T1000 (cell line): ENCODE data around the gene JAZF1.

Experiments
- DNase-seq: peaks from one replicate; lab custom pipeline; 2025; ENCODE audit warnings: mixed read lengths; lab: John Stamatoyannopoulos, UW

JAZF1 gene

DNA sequence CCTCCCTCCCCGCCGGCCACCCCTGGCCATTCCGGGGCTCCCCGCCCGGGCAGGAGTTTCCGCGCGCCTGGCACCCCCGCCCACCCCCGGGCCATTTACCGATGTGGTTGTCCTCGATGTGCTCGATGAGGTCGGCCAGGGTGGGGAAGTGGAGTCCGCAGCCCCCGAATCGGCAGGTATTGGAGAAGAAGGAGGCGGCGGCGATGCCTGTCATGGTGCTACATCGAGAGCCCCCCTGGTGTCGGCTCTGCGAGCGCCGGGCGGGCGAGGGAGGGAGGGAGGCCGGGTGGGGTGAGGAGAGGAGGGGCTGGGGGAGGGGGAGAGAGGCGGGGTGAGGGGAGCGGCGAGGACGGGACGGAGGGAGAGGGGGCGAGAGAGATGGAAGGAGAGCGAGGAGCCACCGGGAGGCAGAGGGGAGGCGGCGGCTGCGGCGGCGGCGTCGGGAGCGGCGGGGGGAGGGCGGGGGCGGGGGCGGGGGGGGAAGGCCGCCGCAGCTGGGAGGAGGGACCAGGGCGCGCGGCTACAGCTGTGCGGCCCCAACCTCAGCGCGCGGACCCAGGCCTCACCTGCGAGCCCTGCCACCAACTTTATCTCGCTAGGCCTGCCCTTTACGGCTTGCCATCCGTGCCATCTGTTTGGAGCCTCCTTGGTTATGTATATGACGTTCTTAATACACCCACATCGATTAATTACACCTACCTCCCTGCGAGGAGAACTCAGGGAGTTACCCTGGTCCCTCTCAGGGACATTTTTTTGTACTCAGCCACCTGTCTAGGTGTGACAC lies at the start of gene JAZF1:
Gene JAZF1, minus strand, starts transcription at position 432 of the 784 bp plus-strand sequence.
- peak; percentile 12 for DNase-seq

DNA sequence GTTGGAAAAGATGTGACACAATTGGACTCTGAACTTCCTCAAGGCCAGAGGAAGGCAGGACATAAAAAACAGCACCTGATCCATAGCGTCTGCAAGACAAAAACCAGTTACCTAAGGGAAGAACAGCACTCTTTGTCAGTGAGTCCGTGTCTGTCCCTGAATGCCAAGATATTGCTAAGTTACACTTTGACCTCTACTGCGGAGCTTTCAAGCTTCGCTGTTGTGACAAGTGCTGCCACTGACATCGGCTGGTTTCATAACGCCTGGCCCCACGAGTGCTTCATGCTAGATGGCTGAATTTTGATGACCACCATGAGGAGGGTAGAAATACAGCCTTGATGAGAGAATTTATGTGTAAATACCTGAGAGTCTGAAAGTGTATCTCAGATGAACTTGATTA lies 49.7 kb upstream of the JAZF1 start:
- no peak for DNase-seq

- DNase-seq, result no peak
Observed at GRCh38 chr7:28228396-28228795, 47.8 kb upstream of the JAZF1 start.

DNA sequence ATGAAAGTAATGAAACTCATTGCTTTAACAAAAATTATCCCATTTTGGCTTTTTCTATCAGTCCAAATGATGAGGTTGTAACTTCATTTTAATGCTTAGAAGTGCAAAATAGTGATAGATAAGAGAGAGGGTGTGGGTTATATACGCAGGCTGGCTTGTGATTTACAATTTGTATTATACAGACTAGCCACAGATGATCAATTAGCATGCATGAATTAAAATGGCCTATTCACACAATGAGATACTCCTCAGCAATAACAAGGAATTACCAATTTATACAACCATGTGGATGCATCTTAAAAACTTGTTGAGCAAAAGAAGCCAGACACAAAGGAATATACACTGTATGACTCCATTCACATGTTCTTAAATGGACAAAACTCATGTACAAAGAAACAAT lies 45.4 kb upstream of the JAZF1 start:
- DNase-seq, result no peak

- no peak for DNase-seq
Observed at GRCh38 chr7:28225576-28225975, 45.0 kb upstream of the JAZF1 start.

DNA sequence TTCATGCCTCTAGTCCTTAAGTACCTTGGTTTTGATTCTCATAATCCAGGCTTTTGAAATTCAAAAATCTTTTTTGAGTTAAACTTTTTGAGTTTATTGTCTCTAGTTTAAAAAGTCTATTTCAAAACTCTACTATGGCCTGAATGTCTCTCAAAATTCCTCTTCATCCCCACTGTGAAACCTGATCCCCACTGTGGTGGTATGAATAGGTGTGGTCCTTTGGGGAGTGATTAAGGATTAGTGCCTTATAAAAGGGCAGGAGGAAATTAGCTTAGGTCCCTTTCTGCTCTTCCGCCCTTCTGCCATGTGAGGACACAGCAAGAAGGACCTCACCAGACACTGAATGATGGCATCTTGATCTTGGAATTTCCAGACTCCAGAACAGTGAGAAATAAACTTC lies 44.1 kb upstream of the JAZF1 start:
- DNase-seq, result no peak

- DNase-seq, result no peak
Observed at GRCh38 chr7:28224172-28224571, 43.6 kb upstream of the JAZF1 start.

DNA sequence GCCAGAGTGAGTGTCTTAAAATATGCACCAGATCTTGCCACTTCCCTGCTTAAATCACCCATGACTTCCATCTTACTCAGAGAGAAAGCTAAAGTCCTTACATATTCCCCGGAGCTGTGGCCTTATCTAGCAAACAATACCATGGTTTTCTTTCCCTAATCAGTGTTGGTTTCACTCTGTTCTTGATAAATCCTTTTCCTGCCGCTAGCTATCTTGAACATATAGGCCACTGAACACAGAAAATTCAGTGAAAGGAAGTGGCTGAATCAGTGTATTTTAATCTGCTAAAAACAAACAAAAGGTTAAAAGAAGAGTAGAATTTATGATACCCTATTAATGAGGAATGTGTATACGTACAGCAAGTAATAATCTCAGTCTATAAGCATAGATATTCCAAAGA lies 42.0 kb upstream of the JAZF1 start:
- DNase-seq, result no peak

DNA sequence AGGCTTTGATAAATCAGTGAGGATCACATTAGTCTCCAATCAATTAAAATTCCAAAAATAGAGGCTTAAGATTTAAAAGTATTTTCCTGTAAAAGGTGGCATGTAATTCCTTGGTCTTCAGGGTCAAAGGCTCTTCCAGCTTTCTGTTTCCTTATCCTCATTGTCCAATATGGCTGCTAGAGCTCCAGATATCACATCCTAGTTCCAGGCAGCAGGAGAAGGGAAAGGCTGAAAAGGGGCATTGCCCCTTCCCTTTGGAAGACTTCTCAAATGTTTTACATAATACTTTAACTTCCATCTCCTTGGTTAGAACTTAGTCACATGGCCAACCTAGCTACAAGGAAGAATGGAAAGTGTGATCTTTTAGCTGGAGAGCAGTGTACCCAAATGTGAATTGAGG lies 39.2 kb upstream of the JAZF1 start:
- no peak for DNase-seq

- no peak for DNase-seq
Observed at GRCh38 chr7:28217143-28217542, 36.5 kb upstream of the JAZF1 start.

GRCh38 chr7:28211006-28211405 lies 30.4 kb upstream of the JAZF1 start:
- no peak for DNase-seq

- no peak for DNase-seq
Observed at GRCh38 chr7:28208506-28208905, 27.9 kb upstream of the JAZF1 start.

DNA sequence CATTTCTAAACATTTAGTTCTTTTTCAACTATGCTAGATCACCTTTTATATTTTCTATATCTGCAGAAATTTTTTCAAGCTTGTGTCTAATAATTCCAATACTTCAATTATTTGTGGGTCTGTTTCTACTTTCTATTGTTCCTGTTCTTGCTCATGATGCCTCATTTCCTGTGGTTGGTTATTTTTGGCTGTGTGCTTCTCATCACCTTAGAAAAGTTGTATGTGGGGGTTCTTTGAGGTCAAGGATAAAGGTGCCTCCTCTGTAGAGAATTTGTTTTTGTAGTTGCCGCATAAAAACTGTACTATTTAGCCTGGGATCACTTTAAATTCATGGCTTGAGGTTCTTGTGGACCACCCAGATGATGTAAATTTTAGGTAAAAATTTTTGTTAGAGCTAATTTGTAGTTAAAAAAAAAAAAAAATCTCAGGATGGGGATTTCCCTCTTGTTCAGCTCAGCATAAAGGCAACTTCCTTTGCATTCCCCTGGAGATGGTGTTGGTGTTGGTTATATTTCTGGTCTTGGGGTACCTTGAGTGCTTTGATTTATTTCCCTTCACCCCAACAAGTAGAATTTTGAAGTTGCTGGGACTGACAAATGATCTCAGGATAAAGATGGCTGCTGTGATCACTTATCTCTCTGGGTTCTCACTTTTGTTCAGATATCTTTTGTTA lies 27.0 kb upstream of the JAZF1 start:
- DNase-seq, result no peak

DNA sequence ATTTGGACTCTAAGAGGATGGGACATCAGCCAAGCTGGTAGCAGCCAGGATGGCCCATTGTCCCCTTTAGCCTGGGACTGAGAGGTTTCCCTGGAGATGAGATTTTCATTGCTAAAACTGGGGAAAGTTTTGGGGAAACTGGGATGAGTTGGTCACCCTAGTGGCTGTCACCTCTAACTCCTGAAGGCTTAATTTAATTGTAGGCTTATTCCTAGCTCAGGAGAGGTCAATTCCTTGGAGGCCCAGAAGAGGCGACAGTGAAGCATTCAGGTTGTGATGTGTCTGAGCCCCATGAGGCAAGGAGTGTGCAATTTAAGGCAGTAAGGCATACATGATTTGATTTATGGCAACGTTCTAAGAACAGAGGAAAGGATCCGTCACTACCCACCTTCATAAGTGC lies 24.9 kb upstream of the JAZF1 start:
- DNase-seq, result no peak

- no peak for DNase-seq
Observed at GRCh38 chr7:28203508-28204240, 23.1 kb upstream of the JAZF1 start.

GRCh38 chr7:28202222-28202621 lies 21.6 kb upstream of the JAZF1 start:
- DNase-seq, result no peak

GRCh38 chr7:28201131-28201530 lies 20.5 kb upstream of the JAZF1 start:
- no peak for DNase-seq

DNA sequence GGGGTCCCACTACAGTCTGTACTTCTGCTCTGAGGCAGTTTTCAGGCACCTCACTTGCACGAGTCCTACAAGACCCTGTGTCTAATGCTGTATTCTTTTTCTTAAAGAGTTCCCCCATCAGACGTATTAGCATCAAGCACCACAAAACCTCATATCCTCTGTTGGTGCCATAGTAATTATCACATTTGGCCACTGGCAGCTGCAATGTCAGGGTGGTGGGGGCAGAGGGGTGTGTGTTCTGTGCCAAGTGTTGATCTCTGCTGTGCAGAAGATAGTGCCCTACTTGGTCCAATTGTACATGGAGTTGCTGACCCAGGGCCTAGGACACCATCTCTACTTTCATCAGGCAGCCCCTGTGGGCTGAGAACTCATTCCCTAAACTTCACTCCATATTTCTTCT lies 20.0 kb upstream of the JAZF1 start:
- DNase-seq, result no peak

GRCh38 chr7:28199021-28199510 lies 18.5 kb upstream of the JAZF1 start:
- no peak for DNase-seq

DNA sequence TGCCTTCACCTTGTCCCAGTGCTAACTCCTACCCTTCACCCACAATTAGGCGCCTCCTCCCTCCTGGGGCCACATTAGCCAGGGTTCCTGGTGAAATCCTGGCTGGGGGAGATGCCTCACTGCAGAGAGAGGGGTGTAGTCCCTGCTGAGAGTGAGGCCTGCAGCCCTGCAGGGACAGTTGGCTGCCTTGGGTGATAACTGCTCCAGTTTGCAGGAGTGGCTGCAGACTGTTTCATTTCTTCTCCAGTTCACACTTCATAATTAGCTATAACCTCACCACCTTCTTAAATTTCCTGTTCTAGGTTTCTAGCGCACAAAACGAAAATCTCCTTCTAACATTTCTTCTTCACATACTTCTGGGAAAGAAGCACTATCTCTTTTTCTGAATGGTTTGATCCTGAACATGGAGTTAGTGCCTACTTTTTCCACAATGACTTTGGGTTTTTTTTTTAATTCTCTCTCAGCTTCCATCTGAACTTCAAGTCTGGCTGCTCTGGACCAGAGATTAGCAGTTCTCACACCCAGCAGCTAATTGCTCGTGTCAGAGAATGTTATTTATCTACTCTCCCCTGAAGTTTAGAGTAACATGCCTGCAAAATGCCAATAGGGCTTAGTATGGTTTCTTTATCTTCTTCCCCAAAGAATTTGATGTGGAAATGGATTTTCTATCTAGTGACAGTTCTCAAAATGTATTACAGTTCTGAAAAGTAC lies 15.5 kb upstream of the JAZF1 start:
- no peak for DNase-seq

DNA sequence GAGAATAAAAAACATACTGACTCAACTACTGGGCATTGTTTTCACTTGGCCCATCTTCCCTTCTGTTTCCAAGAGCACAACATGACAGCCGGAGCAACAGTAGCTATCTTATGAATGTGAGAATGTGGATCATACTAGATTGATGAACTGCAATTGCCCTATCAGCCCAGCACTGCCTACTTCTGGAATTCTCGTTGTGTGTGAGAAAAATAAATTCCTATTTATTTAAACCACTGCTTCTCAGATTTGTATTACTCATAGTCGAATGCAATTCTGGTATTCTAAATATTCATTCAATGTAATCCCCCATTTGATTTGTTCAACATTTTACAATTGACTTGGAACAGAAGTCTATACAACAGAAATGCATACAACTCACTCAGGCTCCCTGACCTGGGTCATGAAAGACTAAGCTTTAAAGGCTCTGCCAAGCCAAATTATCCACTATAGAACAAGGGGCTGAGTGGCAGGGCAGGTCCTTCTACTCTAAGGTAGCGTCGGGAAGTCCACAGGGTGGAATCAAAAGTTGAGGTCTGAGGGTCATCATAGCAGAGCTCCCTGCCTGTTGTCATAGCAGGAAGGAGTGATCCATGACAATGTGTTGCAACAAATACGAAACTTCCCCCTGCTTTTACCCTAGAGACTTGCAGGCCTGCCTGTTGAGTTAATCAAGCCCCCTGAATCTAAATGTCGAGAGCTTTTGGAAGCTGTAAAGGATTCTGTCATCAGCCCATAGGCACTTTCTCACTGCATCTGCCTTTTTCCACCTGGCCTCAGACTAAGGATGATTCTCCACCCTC lies 12.4 kb upstream of the JAZF1 start:
- no peak for DNase-seq
